OCI-LY1 (cell line): ENCODE measurements around the gene DYRK2.

Experiments used
- CTCF ChIP-seq: fragments of 200-600 bp; sonication (generic), shearing (Covaris generic); IDR thresholded peaks from 2 replicates; pipeline ENCODE4 v1.5.1; 2017; ENCODE audit warnings: mild to moderate bottlenecking, antibody characterized with exemption, low read length, moderate library complexity, mixed read lengths
- EZH2 ChIP-seq: fragments of 200-600 bp; sonication (generic), shearing (Covaris generic); IDR thresholded peaks from 2 replicates; pipeline ENCODE4 v1.8.0; 2017; ENCODE audit warnings: borderline replicate concordance, mixed run types, mild to moderate bottlenecking, antibody characterized with exemption, low read length, moderate library complexity, mixed read lengths

DNA sequence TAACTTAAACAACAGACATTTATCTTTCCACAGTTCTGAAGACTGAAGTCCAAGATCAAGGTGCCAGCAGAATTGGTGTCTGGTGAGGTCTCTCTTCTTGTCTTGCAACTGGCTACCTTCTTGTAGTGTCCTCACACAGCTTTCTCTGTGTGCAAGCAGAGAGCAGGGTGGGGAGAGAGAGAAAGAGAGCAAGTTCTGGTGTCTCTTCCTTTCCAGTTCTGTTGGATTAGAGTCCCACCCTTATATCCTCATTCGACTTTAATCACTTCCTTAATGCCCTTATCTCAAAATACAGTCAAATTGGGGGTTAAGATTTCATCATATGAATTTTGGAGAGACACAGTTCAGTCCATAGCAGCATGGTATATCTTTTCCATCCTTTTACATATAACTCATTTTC lies 40.8 kb downstream of the DYRK2 start:
- TF ChIP-seq CTCF (no peak), EZH2 (no peak)
